Naive thymus-derived CD4-positive, alpha-beta T cell (primary cell): ENCODE measurements around the gene PHTF1. TPM values are rescaled to one million over a fixed set of nuclear protein-coding genes. Genes with fewer than 3 reads are reported as not detected.
"Not testable (repeated sequence)": the region's sequence is repeated elsewhere in the genome, so short reads cannot be mapped to it uniquely, and the experiment has no call there.

ENCODE experiments used
- ATAC-seq: fragments of 150-1000 bp; cut with Tn5 transposase; 2 replicates; pipeline ENCODE4 v1.10.0; 2021; ENCODE audit warnings: mild to moderate bottlenecking, moderate library complexity
- CTCF ChIA-PET: fragments of 350-600 bp; sonication (Branson Sonifier 250); formaldehyde crosslinking; loops from one replicate; lab custom pipeline; 2021; ENCODE audit warnings: antibody characterized with exemption; lab: Charles Lee
- POLR2A ChIA-PET: fragments of 350-600 bp; sonication (Branson Sonifier 250); formaldehyde crosslinking; loops from one replicate; lab custom pipeline; 2021; ENCODE audit warnings: antibody characterized with exemption, inconsistent platforms; lab: Charles Lee
- DNase-seq, 9 donors: peaks; one replicate each; pipeline versions ENCODE4 v3.0.0 to v3.0.0-alpha.2; 2020 to 2022; ENCODE audit warnings: mixed read lengths in 1 of 9
- H3K27ac ChIP-seq: one replicate; pipeline ENCODE4 v1.7.0; 2013; ENCODE audit warnings: mild to moderate bottlenecking, low read depth, low read length, moderate library complexity
- H3K27me3 ChIP-seq, 2 donors: one replicate each; pipeline ENCODE4 v1.7.0; 2013; ENCODE audit warnings: low read length in 2 of 2, mild to moderate bottlenecking in 2 of 2, moderate library complexity in 2 of 2; ENCODE audit not compliant: control insufficient read depth in 2 of 2, insufficient read depth in 2 of 2
- H3K36me3 ChIP-seq, 3 experiments: 1 replicate in 2 of 3; 2 replicates in 1 of 3; pipeline ENCODE4 v1.7.0; 2013; ENCODE audit warnings: low read length in 3 of 3, mild to moderate bottlenecking in 3 of 3, moderate library complexity in 1 of 3; ENCODE audit not compliant: insufficient read depth in 3 of 3, control insufficient read depth in 2 of 3
- H3K4me1 ChIP-seq, 2 donors: one replicate each; pipeline ENCODE4 v1.7.0; 2013; ENCODE audit warnings: low read length in 2 of 2, mild to moderate bottlenecking in 2 of 2, moderate library complexity in 1 of 2; ENCODE audit not compliant: control insufficient read depth in 2 of 2, insufficient read depth in 2 of 2
- H3K4me3 ChIP-seq: 2 replicates; pipeline ENCODE4 v1.7.0; 2013; ENCODE audit warnings: mild to moderate bottlenecking, low read length
- H3K9me3 ChIP-seq, 3 experiments: 1 replicate in 2 of 3; 2 replicates in 1 of 3; pipeline ENCODE4 v1.7.0; 2013; ENCODE audit warnings: low read length in 3 of 3; ENCODE audit not compliant: control insufficient read depth in 2 of 3
- H3K27ac Mint-ChIP-seq, 9 donors: one replicate each; pipeline ENCODE4 v1.8.0; 2020 to 2022; ENCODE audit warnings: mixed read lengths in 9 of 9, mild to moderate bottlenecking in 8 of 9, moderate library complexity in 5 of 9, inconsistent platforms in 2 of 9
- H3K27me3 Mint-ChIP-seq, 5 donors: one replicate each; pipeline ENCODE4 v1.8.0; 2021 to 2022; ENCODE audit warnings: mixed read lengths in 5 of 5, mild to moderate bottlenecking in 1 of 5
- H3K36me3 Mint-ChIP-seq, 5 donors: one replicate each; pipeline ENCODE4 v1.8.0; 2020 to 2022; ENCODE audit warnings: mixed read lengths in 5 of 5, mild to moderate bottlenecking in 3 of 5, inconsistent platforms in 1 of 5
- H3K4me1 Mint-ChIP-seq, 7 donors: one replicate each; pipeline ENCODE4 v1.8.0; 2020 to 2022; ENCODE audit warnings: mixed read lengths in 7 of 7, mild to moderate bottlenecking in 3 of 7, inconsistent platforms in 1 of 7
- H3K4me3 Mint-ChIP-seq, 10 donors: one replicate each; pipeline ENCODE4 v1.8.0; 2020 to 2022; ENCODE audit warnings: mild to moderate bottlenecking in 10 of 10, mixed read lengths in 10 of 10, moderate library complexity in 6 of 10, inconsistent platforms in 2 of 10
- H3K9me3 Mint-ChIP-seq, 11 donors: one replicate each; pipeline ENCODE4 v1.8.0; 2020 to 2022; ENCODE audit warnings: mixed read lengths in 11 of 11, mild to moderate bottlenecking in 4 of 11, inconsistent platforms in 1 of 11, moderate library complexity in 1 of 11
- intact Hi-C, 2 donors: fragments of 100-400 bp; cut with micrococcal nuclease; formaldehyde crosslinking; loops; one replicate each; pipeline ENCODE4 v1.15.1; 2023
- polyA plus RNA-seq, 2 donors: library from polyadenylated mRNA; unstranded; fragments of 300-500 nt; fragmentation: Illumina TruSeq; gene quantifications; one replicate each; pipeline ENCODE4 v1.2.3, GENCODE V29; 2021
- total RNA-seq, 6 experiments: library from RNA in 5 of 6; stranded (reverse) in 5 of 6; gene quantifications; 1 replicate in 5 of 6; 2 replicates in 1 of 6; pipeline ENCODE4 v1.2.3 and lab custom pipeline; 2021 to 2026

PHTF1 gene
- total and polyA plus RNA-seq, 7 experiments from 2014 or later: 1.4 to 21.0 (median 2.5) TPM

- peaks cover 0 to 16% (median 0%) of the 10 kb centered on the region in 7 donors for H3K4me1 Mint-ChIP-seq
These were observed 26.5 kb downstream of the PHTF1 start for GRCh38 chr1:113732802-113733201.

DNA sequence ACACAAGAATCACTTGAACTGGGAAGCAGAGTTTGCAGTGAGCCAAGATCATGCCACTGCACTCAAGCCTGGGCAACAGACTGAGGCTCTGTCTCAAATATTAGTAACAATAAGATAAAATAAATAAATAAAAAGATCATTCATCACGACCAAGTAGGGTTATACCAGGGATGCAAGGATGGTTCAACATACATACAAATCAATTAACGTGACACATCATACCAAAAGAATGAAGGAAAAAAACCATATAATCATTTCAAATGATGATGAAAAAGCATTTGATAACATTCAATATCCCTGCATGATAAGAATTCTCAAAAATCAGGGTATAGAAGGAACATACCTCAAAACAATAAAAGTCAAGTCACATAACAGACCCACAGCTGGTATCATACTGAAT is 38.3 kb downstream of the PHTF1 start:
- no peak overlapping the region for H3K27ac Mint-ChIP-seq
- peaks cover 0 to 3% (median 0%) of the 10 kb centered on the region in 3 experiments for H3K9me3 ChIP-seq
- intact Hi-C loops: no loop called here
- POLR2A ChIA-PET: no interaction called here
- H3K36me3 Mint-ChIP-seq: peaks cover 9 to 70% (median 29%) of the 10 kb centered on the region in 5 donors
- H3K4me3 Mint-ChIP-seq: no peak overlapping the region
- peaks cover 0 to 42% (median 19%) of the 10 kb centered on the region in 11 donors for H3K9me3 Mint-ChIP-seq
- ATAC-seq: no peak
- H3K4me3 ChIP-seq: no peak overlapping the region
- CTCF ChIA-PET: no interaction called here
- H3K27me3 ChIP-seq: no peaks in the 10 kb centered on the region
- H3K27ac ChIP-seq: no peak overlapping the region
- no peaks in the 10 kb centered on the region for H3K36me3 ChIP-seq
- no peak for DNase-seq
- no peaks in the 10 kb centered on the region for H3K27me3 Mint-ChIP-seq
- no peaks in the 10 kb centered on the region for H3K4me1 ChIP-seq
- H3K4me1 Mint-ChIP-seq: peaks cover 0 to under 1% (median 0%) of the 10 kb centered on the region in 7 donors

More at GRCh38 chr1:113732802-113733201, 26.5 kb downstream of the PHTF1 start:
- H3K4me3 Mint-ChIP-seq: no peak overlapping the region
- H3K27ac ChIP-seq: no peak overlapping the region
- H3K4me1 ChIP-seq: no peaks in the 10 kb centered on the region
- ChIA-PET CTCF (interaction anchor here (0.6 kb wide), 1 partner anchor 16 kb away, joined by 3 read pairs; no protein-coding TSS in a partner anchor), POLR2A (no interaction called here)
- intact Hi-C loops: no loop called here
- no peaks in the 10 kb centered on the region for H3K27me3 Mint-ChIP-seq
- peaks cover 0 to 29% (median 0%) of the 10 kb centered on the region in 5 donors for H3K36me3 Mint-ChIP-seq
- ATAC-seq: no peak
- H3K27ac Mint-ChIP-seq: no peak overlapping the region
- no peak for DNase-seq
- peaks cover 0 to 2% (median 0%) of the 10 kb centered on the region in 11 donors for H3K9me3 Mint-ChIP-seq
- H3K9me3 ChIP-seq: no peaks in the 10 kb centered on the region
- H3K27me3 ChIP-seq: no peaks in the 10 kb centered on the region
- no peak overlapping the region for H3K4me3 ChIP-seq
- H3K36me3 ChIP-seq: no peaks in the 10 kb centered on the region

GRCh38 chr1:113718621-113719020 is 40.7 kb downstream of the PHTF1 start:
- H3K27ac Mint-ChIP-seq, H3K27me3 Mint-ChIP-seq, H3K4me3 ChIP-seq, POLR2A ChIA-PET, intact Hi-C loops, CTCF ChIA-PET, H3K36me3 ChIP-seq, H3K4me1 ChIP-seq, ATAC-seq, H3K27me3 ChIP-seq, H3K4me1 Mint-ChIP-seq, H3K4me3 Mint-ChIP-seq, H3K27ac ChIP-seq, H3K9me3 ChIP-seq, DNase-seq: not testable (repeated sequence)
- H3K9me3 Mint-ChIP-seq: peaks cover 0 to 42% (median 19%) of the 10 kb centered on the region in 11 donors
- peaks cover 12 to 72% (median 32%) of the 10 kb centered on the region in 5 donors for H3K36me3 Mint-ChIP-seq

DNA sequence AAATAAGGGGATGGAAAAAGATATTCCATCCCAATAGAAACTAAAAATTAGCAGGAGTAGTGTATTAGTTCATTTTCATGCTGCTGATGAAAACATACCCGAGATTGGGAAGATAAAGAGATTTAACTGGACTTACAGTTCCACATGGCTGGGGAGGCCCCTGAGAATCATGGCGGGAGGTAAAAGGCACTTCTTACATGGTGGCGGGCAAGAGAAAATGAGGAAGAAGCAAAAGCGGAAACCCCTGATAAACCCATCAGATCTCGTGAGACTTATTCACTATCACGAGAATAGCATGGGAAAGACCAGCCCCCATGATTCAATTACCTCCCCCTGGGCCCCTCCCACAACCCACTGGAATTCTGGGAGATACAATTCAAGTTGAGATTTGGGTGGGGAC is 41.8 kb downstream of the PHTF1 start:
- DNase-seq, H3K4me1 Mint-ChIP-seq, intact Hi-C loops, H3K27me3 Mint-ChIP-seq, H3K27ac ChIP-seq, CTCF ChIA-PET, H3K36me3 ChIP-seq, POLR2A ChIA-PET, H3K9me3 ChIP-seq, H3K4me1 ChIP-seq, H3K27ac Mint-ChIP-seq, H3K27me3 ChIP-seq, H3K4me3 ChIP-seq, ATAC-seq: not testable (repeated sequence)
- Mint-ChIP-seq H3K9me3 (peaks cover 0 to 42% (median 19%) of the 10 kb centered on the region in 11 donors), H3K4me3 (peak overlapping the region in 1 of 10 donors; percentile 8), H3K36me3 (peaks cover 12 to 68% (median 32%) of the 10 kb centered on the region in 5 donors)

DNA sequence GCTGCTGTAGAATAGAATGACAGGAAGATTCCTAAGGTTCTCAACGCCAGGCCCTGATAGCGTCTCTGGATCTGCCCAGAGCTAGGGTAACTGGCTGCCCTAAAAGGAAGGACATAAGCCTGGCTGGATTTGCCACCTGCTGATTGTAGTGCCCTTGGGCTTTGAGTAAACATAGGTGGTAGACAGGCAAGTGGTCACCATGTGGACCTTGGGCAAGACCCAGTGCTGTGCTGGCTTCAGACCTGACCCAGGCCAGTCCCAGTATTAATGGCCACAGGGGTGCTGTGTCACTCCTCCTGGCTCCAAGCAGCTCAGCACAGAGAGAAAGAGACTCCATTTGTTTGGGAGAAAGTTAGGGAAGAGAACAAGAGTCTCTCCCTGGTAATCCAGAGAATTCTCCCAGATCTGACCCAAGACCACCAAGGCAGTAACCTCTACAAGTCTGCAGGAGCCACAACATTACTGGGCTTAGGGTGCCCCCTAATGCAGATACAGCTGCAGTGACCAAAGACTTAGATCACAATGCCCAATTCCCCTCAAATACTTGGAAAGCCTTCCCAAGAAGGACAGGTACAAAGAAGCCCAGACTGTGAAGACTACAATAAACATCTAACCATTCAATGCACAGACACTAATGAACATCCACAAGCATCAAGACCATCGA is 44.5 kb downstream of the PHTF1 start:
- Histone ChIP-seq H3K4me1 (no peaks in the 10 kb centered on the region), H3K36me3 (no peaks in the 10 kb centered on the region), H3K27ac (no peak overlapping the region), H3K27me3 (no peaks in the 10 kb centered on the region), H3K4me3 (no peak overlapping the region), H3K9me3 (peaks cover 0 to 3% (median 0%) of the 10 kb centered on the region in 3 experiments)
- intact Hi-C loops: no loop called here
- ChIA-PET POLR2A (no interaction called here), CTCF (no interaction called here)
- peaks cover 0 to 5% (median 0%) of the 10 kb centered on the region in 7 donors for H3K4me1 Mint-ChIP-seq
- ATAC-seq: no peak
- DNase-seq: no peak
- H3K4me3 Mint-ChIP-seq: no peak overlapping the region
- H3K27me3 Mint-ChIP-seq: no peaks in the 10 kb centered on the region
- peaks cover 0 to 32% (median 13%) of the 10 kb centered on the region in 11 donors for H3K9me3 Mint-ChIP-seq
- peaks cover 12 to 51% (median 26%) of the 10 kb centered on the region in 5 donors for H3K36me3 Mint-ChIP-seq
- H3K27ac Mint-ChIP-seq: peak overlapping the region in 1 of 9 donors; percentile 2

- no peak overlapping the region for H3K27ac ChIP-seq
- H3K36me3 Mint-ChIP-seq: peaks cover 0 to 38% (median 0%) of the 10 kb centered on the region in 5 donors
- H3K4me1 Mint-ChIP-seq: peaks cover 7 to 20% (median 17%) of the 10 kb centered on the region in 7 donors
- peak overlapping the region in 2 of 9 donors; percentile 4 to 69 for H3K27ac Mint-ChIP-seq
- peak in 1 of 9 donors; percentile 2 for DNase-seq
- ChIA-PET POLR2A (interaction anchor here (0.7 kb wide), 1 partner anchor 17 kb away, joined by 3 read pairs; no protein-coding TSS in a partner anchor), CTCF (interaction anchor here (1.1 kb wide), 1 partner anchor 25 kb away, joined by 4 read pairs; no protein-coding TSS in a partner anchor)
- no peak for ATAC-seq
- H3K9me3 Mint-ChIP-seq: peaks cover 0 to 2% (median 0%) of the 10 kb centered on the region in 11 donors
- no peak overlapping the region for H3K4me3 ChIP-seq
- no peaks in the 10 kb centered on the region for H3K36me3 ChIP-seq
- H3K27me3 ChIP-seq: no peaks in the 10 kb centered on the region
- no peaks in the 10 kb centered on the region for H3K4me1 ChIP-seq
- peak overlapping the region in 6 of 10 donors; percentile 10 to 58 (median 32) for H3K4me3 Mint-ChIP-seq
- intact Hi-C loops: no loop called here
- H3K27me3 Mint-ChIP-seq: no peaks in the 10 kb centered on the region
- H3K9me3 ChIP-seq: no peaks in the 10 kb centered on the region
These were observed 57.9 kb downstream of the PHTF1 start for GRCh38 chr1:113701429-113701828.
